Activated CD4-positive, alpha-beta memory T cell treated with anti-CD3 and anti-CD28 coated beads for 36 hours (primary cell): Measurements from ENCODE around the gene SHROOM2. TPM values are rescaled to one million over a fixed set of nuclear protein-coding genes. Genes with fewer than 3 reads are reported as not detected.
"Not testable (repeated sequence)": the region's sequence is repeated elsewhere in the genome, so short reads cannot be mapped to it uniquely, and the experiment has no call there.

ENCODE experiments used
- CTCF ChIA-PET: fragments of 350-600 bp; sonication (Branson Sonifier 250); formaldehyde crosslinking; loops from one replicate; lab custom pipeline; 2021; ENCODE audit warnings: antibody characterized with exemption, inconsistent platforms; lab: Charles Lee
- POLR2A ChIA-PET: fragments of 350-600 bp; sonication (Branson Sonifier 250); formaldehyde crosslinking; loops from one replicate; lab custom pipeline; 2021; ENCODE audit warnings: antibody characterized with exemption; lab: Charles Lee
- DNase-seq: peaks from one replicate; pipeline ENCODE4 v3.0.0-alpha.2; 2020
- H3K27ac Mint-ChIP-seq: one replicate; pipeline ENCODE4 v1.8.0; 2021; ENCODE audit warnings: mixed read lengths
- H3K27me3 Mint-ChIP-seq: one replicate; pipeline ENCODE4 v1.8.0; 2021; ENCODE audit warnings: mixed read lengths
- H3K36me3 Mint-ChIP-seq: one replicate; pipeline ENCODE4 v1.8.0; 2021; ENCODE audit warnings: mixed read lengths
- H3K4me1 Mint-ChIP-seq: one replicate; pipeline ENCODE4 v1.8.0; 2021; ENCODE audit warnings: low read depth, mixed read lengths
- H3K4me3 Mint-ChIP-seq: one replicate; pipeline ENCODE4 v1.8.0; 2021; ENCODE audit warnings: mild to moderate bottlenecking, mixed read lengths
- H3K9me3 Mint-ChIP-seq: one replicate; pipeline ENCODE4 v1.8.0; 2021; ENCODE audit warnings: mixed read lengths
- intact Hi-C: fragments of 100-400 bp; cut with micrococcal nuclease; formaldehyde crosslinking; loops from one replicate; pipeline ENCODE4 v1.15.1; 2023
- total RNA-seq, 2 experiments: library from RNA; stranded (reverse); gene quantifications; one replicate each; pipeline ENCODE4 v1.2.3, GENCODE V29; 2021

The SHROOM2 gene
- total RNA-seq, 2 experiments from 2014 or later = not detected

DNA sequence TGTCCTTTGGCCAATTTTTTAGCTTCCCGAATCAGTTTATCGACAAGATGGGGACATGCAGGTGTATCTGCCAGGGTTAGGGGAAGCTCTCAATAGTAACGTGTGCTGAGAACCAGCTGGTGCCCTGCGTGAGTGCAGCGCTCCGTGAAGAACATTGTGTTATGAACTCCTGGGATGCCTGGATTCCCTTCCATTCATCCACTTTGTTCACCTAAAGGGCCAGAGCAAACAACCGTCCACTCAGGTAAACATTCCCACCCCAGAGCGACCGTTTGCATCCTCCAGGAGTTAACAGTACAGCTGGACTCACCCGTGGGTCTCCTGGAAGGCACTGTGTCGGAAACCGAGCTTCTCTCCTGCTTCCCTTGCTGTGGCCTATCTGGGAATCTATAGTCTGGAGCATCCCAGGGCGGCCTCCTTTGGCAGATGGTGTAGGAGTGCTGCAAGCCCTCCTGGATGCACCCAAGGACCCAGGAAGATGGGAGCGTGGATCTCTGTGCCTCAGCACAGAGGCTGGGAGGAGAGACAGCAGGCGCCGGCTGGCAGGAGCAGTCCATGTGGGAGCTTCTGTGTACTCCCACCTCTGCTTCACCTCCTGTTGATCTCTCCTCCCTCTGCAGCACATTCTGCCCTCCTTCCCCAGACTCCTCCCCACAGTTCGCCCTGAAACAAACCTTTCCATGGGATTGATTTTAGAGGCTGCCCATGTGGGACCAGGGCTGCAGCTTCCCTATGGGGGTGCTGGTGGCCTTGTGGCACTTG is 62.7 kb downstream of the SHROOM2 start:
- ChIA-PET CTCF (no interaction called here), POLR2A (no interaction called here)
- Mint-ChIP-seq H3K4me1 (no peaks in the 10 kb centered on the region), H3K27ac (no peak overlapping the region), H3K9me3 (no peaks in the 10 kb centered on the region), H3K36me3 (no peaks in the 10 kb centered on the region), H3K27me3 (peaks cover 16% of the 10 kb centered on the region), H3K4me3 (no peak overlapping the region)
- DNase-seq = no peak
- intact Hi-C loops = no loop called here

DNA sequence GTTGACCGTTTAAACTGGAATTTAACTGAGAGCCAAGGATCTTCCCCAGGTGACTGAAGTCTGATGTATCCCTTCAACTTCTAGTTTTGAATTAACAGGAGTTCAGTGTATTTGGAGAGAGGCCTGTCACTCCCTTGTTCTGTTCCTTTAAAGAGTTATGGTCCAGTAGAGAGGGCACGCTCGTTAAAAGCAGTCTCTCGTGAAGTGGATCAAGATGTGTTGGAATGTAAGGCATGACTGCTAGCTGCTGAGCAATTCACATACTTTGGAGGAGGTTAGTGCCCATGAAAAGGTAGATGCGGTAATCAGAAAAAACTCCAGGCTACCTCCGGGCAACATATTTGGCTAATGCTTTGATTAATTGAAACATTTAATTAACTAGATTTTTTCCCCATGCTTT is 65.7 kb downstream of the SHROOM2 start:
- no peak for DNase-seq
- H3K4me3 Mint-ChIP-seq = no peak overlapping the region
- peaks cover 14% of the 10 kb centered on the region for H3K27me3 Mint-ChIP-seq
- H3K36me3 Mint-ChIP-seq = no peaks in the 10 kb centered on the region
- no peak overlapping the region for H3K27ac Mint-ChIP-seq
- POLR2A ChIA-PET = no interaction called here
- H3K4me1 Mint-ChIP-seq = no peaks in the 10 kb centered on the region
- H3K9me3 Mint-ChIP-seq = no peaks in the 10 kb centered on the region
- intact Hi-C loops = no loop called here
- CTCF ChIA-PET = no interaction called here

DNA sequence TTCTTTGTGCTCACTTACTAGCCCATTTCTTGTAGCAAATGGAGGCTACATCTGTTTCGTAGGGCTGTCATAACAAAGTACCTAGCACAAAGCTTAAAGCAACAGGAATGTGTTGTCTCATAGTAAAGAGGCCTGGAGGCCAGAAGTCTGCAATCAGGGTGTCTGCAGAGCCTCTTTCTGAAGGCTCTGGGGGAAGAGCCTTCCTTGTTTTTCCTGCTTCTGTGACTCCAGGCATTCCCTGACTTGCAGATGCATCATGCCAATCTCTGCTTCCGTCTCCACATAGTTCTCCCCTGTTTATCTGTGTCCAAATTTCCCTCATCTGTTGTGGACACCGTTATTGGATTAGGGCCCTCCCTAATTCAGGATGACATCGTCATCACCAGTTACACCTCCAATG is 67.1 kb downstream of the SHROOM2 start:
- ChIA-PET CTCF (no interaction called here), POLR2A (no interaction called here)
- H3K27ac Mint-ChIP-seq = no peak overlapping the region
- H3K27me3 Mint-ChIP-seq = peaks cover 13% of the 10 kb centered on the region
- H3K36me3 Mint-ChIP-seq = no peaks in the 10 kb centered on the region
- DNase-seq = no peak
- H3K4me1 Mint-ChIP-seq = no peaks in the 10 kb centered on the region
- H3K4me3 Mint-ChIP-seq = no peak overlapping the region
- no peaks in the 10 kb centered on the region for H3K9me3 Mint-ChIP-seq
- intact Hi-C loops = no loop called here

DNA sequence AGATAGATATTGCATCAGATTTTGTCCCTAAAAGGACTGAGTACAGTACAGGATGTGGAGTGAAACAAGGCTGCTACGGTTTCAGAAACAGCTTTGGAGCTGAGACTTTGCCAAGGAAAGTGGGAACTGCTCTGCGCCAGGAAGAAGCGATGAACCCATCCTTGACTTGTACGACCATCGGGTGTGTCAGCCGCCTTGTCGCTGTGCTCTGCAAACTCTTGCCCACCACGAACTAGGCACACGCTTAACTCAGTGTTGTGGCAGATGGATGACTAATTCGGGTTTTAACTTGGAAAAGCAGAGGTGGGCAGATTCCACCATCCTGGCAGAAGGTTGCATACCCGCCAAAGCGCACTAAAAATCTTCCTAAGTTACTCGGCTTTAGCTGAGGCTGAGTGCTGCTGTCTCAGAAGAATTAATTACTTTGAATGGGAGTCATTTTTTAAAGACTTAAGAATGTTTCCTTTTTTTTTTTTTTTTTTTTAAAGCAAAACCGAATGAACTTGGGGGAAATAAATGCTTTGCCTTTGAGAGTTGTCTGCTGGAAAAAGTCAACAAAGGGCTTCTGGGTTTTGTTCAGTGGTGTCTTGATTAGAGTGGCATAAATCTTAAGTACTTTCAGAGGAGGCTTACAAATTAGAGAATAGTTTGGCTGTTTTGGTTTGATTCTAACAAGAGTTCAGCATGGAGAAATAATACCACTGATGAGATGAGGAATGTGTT is 69.5 kb downstream of the SHROOM2 start:
- no peaks in the 10 kb centered on the region for H3K4me1 Mint-ChIP-seq
- ChIA-PET POLR2A (no interaction called here), CTCF (no interaction called here)
- DNase-seq = no peak
- H3K4me3 Mint-ChIP-seq = no peak overlapping the region
- peaks cover 15% of the 10 kb centered on the region for H3K27me3 Mint-ChIP-seq
- H3K36me3 Mint-ChIP-seq = no peaks in the 10 kb centered on the region
- H3K27ac Mint-ChIP-seq = no peak overlapping the region
- intact Hi-C loops = no loop called here
- H3K9me3 Mint-ChIP-seq = no peaks in the 10 kb centered on the region

DNA sequence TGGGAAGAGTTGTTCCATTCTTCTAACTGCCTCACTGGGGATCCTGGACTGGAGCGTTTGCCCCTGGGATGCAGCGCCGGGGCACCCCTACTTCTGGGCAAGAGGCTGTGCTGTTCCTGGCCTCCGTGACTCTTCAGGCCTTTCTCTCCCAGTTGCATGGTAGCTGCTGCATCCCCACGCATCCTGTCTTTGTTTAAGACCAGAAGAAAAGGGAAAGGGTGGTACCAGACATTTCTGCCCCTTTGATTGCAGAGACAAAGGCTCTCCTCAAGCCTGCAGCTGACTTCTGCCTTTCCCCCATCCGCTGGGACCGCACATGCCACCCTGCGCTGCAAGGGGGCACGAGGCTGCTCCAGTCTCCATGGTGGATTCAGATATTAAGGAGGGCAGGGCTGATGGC is 70.4 kb downstream of the SHROOM2 start:
- ChIA-PET POLR2A (no interaction called here), CTCF (no interaction called here)
- Mint-ChIP-seq H3K4me3 (no peak overlapping the region), H3K36me3 (no peaks in the 10 kb centered on the region), H3K27me3 (peaks cover 15% of the 10 kb centered on the region), H3K27ac (no peak overlapping the region), H3K9me3 (no peaks in the 10 kb centered on the region), H3K4me1 (no peaks in the 10 kb centered on the region)
- intact Hi-C loops = no loop called here
- DNase-seq = no peak

DNA sequence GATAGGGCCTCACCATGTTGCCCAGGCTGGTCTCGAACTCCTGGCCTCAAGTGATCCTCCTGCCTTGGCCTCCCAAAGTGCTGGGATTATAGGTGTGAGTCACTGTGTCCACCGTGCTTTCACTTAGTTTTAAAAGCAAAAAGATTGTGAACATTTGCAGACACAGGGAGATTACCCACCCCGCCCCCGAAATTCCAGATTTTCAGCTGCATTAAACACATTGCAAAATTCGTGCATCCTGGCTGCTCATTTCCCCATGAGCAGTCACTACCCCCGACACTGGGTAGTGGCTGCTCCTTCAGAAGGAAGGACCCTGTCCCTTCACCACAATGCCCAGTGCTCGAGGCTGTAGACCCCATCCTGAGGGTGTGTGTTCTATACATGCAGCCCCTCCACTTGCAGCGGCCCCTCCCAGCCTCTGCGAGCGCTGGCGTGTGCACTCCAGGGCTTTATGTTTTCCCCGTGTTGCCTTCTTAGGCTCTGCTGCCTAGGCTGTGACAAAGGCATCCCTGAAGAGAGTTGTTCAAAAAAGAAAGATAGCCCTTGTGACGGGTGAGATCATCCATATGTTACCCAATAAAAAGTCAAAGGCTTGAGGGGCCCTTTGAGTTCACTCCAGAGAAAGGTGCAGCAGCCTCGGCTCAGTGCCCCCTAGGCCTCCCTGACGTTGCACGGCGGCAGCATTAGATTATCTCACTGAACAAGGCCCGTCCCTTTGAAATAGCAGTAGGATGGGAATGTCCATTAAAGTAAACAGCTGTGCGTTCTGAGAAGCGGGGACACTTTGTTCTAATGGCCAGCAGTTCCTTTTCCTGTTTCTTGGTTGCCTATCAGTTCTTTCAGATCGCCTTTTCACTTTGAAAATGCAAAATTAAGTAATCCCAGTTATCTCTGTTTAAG is 71.6 kb downstream of the SHROOM2 start:
- no peaks in the 10 kb centered on the region for H3K4me1 Mint-ChIP-seq
- H3K9me3 Mint-ChIP-seq = no peaks in the 10 kb centered on the region
- intact Hi-C loops = no loop called here
- H3K27me3 Mint-ChIP-seq = peaks cover 13% of the 10 kb centered on the region
- no peak overlapping the region for H3K4me3 Mint-ChIP-seq
- CTCF ChIA-PET = no interaction called here
- H3K36me3 Mint-ChIP-seq = no peaks in the 10 kb centered on the region
- H3K27ac Mint-ChIP-seq = no peak overlapping the region
- POLR2A ChIA-PET = no interaction called here
- DNase-seq = no peak

DNA sequence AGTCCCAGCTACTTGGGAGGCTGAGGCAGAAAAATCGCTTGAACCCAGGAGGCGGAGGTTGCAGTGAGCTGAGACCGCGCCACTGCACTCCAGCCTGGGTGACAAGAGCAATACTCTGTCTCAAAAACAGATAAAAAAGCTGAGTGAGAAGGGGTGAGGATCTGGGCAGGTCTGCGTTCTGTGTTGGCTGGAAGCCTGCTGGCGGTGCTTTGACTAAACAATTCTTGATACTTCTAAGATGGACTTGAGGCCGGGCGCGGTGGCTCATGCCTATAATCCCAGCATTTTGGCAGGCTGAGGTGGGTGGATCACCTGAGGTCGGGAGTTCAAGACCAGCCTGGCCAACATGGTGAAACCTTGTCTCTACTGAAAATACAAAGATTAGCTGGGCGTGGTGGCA is 72.5 kb downstream of the SHROOM2 start:
- intact Hi-C loops, H3K4me1 Mint-ChIP-seq, H3K27me3 Mint-ChIP-seq, POLR2A ChIA-PET, CTCF ChIA-PET, DNase-seq, H3K4me3 Mint-ChIP-seq, H3K9me3 Mint-ChIP-seq, H3K36me3 Mint-ChIP-seq, H3K27ac Mint-ChIP-seq: not testable (repeated sequence)

DNA sequence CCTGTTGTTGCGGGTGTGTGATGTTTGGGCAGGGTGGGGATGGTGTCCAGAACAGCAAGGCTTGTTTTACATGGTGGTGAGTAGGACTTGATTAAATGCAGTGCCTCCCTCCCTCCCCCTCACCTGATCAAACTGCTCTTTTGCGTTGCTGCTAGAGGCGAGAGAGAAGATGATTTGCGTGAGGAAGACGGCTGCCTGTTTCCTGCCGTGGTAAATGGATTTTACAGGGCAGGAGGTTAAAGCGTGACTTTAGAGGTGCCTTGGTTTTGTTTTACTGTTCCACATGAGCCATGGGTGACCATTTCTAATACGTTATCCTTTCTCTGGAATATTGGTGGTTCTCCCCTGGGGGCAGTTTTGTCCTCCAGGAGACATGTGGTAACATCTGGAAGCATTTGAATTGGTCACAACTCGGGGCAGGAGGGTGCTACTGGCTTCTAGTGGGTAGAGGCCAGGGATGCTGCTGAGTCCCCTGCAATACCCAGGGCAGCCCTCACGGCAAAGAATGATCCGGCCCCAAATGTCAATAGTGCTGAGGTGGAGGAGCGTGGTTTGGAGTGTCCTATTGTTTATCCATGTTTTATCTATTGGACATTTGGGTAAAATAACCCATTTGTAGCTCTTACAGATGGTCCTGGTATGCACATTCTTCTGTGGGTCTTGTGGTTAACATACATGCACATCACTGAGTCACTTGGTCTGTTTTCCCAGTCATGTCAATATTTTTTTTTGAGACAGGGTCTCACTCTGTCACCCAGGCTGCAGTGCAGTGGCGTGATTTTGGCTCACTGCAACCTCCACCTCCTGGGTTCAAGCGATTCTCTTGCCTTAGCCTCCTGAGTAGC is 73.7 kb downstream of the SHROOM2 start:
- ChIA-PET CTCF (no interaction called here), POLR2A (no interaction called here)
- H3K4me3 Mint-ChIP-seq = no peak overlapping the region
- peaks cover 6% of the 10 kb centered on the region for H3K27me3 Mint-ChIP-seq
- no peaks in the 10 kb centered on the region for H3K9me3 Mint-ChIP-seq
- intact Hi-C loops = no loop called here
- no peak overlapping the region for H3K27ac Mint-ChIP-seq
- H3K4me1 Mint-ChIP-seq = no peaks in the 10 kb centered on the region
- DNase-seq = no peak
- no peaks in the 10 kb centered on the region for H3K36me3 Mint-ChIP-seq

DNA sequence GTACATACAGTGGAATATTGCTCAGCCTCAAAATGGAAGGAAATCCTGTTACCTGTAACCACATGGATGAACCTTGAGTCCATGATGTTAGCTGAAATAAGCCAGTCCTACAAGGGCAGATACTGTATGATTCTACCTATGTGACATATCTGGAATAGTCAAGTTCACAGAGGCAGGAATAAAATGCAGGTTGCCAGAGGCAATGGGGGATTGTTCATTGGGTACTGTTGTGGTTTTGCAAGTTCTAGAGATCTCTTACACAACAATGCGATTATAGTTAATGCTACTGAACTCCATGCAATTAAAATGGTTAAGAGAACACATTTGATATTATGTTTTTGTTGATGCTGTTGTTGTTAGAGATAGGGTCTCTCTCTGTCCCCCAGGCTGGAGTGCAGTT is 74.6 kb downstream of the SHROOM2 start:
- H3K9me3 Mint-ChIP-seq = no peaks in the 10 kb centered on the region
- H3K27ac Mint-ChIP-seq = no peak overlapping the region

DNA sequence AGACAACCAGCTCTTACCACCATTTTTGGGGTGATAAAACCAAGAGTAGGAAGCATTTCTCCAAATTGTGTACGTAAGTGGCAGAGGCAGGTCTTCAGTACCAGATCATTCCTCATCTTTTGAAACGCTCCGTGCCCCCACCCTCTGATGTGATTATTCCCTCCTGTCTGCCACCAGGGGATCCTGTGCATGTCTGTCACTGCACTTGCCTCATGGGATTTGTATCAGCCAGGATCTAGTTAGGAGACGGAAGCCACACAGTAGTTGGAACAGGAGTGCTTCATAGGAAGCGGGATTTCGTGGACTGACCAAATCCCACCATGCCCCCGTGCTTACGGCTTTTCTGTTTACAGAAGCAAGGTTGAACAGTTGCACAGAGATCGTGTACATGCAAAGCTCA is 75.5 kb downstream of the SHROOM2 start:
- no peaks in the 10 kb centered on the region for H3K36me3 Mint-ChIP-seq
- DNase-seq = no peak
- H3K27ac Mint-ChIP-seq = no peak overlapping the region
- H3K9me3 Mint-ChIP-seq = no peaks in the 10 kb centered on the region
- CTCF ChIA-PET = interaction anchor here (1.5 kb wide), 1 partner anchor 258 kb away, joined by 6 read pairs; no protein-coding TSS in a partner anchor
- H3K27me3 Mint-ChIP-seq = peaks cover 11% of the 10 kb centered on the region
- no peak overlapping the region for H3K4me3 Mint-ChIP-seq
- POLR2A ChIA-PET = no interaction called here
- intact Hi-C loops = no loop called here
- no peaks in the 10 kb centered on the region for H3K4me1 Mint-ChIP-seq

More for the DNA sequence above, 74.6 kb downstream of the SHROOM2 start:
- Mint-ChIP-seq H3K4me3 (no peak overlapping the region), H3K4me1 (no peaks in the 10 kb centered on the region), H3K36me3 (no peaks in the 10 kb centered on the region), H3K27me3 (peaks cover 6% of the 10 kb centered on the region)
- ChIA-PET POLR2A (no interaction called here), CTCF (interaction anchor here (1.5 kb wide), 1 partner anchor 259 kb away, joined by 6 read pairs; no protein-coding TSS in a partner anchor)
- DNase-seq = no peak
- intact Hi-C loops = no loop called here

DNA sequence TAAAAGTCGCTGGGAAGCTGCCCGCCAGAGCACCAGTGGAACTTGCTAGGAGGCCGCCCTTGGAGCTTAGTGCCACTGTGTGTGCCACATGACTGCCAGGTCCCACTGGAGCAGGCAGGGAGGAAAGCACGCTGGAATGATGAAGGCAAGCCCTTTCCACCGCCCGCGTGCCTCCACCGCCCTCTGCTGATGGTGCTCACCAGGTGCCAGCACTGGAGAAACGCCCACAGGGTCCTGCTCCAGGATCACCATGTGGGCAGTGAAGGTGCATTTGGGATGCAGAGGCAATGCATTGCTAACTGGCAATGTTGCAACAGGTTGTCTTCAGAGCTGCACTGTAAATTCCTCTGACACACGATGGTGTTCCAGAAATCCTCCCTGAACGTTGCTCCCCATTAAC is 76.3 kb downstream of the SHROOM2 start:
- ChIA-PET CTCF (interaction anchor here (1.5 kb wide), 1 partner anchor 257 kb away, joined by 6 read pairs; no protein-coding TSS in a partner anchor), POLR2A (no interaction called here)
- no peaks in the 10 kb centered on the region for H3K36me3 Mint-ChIP-seq
- DNase-seq = no peak
- no peaks in the 10 kb centered on the region for H3K9me3 Mint-ChIP-seq
- intact Hi-C loops = no loop called here
- peaks cover 14% of the 10 kb centered on the region for H3K27me3 Mint-ChIP-seq
- H3K27ac Mint-ChIP-seq = no peak overlapping the region
- no peaks in the 10 kb centered on the region for H3K4me1 Mint-ChIP-seq
- H3K4me3 Mint-ChIP-seq = no peak overlapping the region
